DND-41 (cell line): Measurements from ENCODE around the gene DUSP5.

Experiments
- ATAC-seq: fragments of 200-7000 bp; cut with Tn5 transposase; 3 replicates; pipeline ENCODE4 v1.9.1; 2021; ENCODE audit warnings: low read depth; ENCODE audit not compliant: insufficient read depth
- DNase-seq: peaks from one replicate; pipeline ENCODE4 v3.0.0-alpha.2; 2020
- H2AFZ ChIP-seq: 2 replicates; pipeline ENCODE4 v1.6.0; 2012; ENCODE audit warnings: low read depth, low read length
- H3K27ac ChIP-seq: 2 replicates; pipeline ENCODE4 v1.5.1; 2012; ENCODE audit warnings: low read length, inconsistent platforms
- H3K27me3 ChIP-seq: fragments of 200-600 bp; sonication (generic); 2 replicates; pipeline ENCODE4 v1.6.0; 2012; ENCODE audit warnings: low read length, mild to moderate bottlenecking, inconsistent platforms; ENCODE audit not compliant: insufficient read depth, poor library complexity
- H3K36me3 ChIP-seq: 2 replicates; pipeline ENCODE4 v1.5.1; 2012; ENCODE audit warnings: low read length, inconsistent platforms; ENCODE audit not compliant: insufficient read depth
- H3K4me1 ChIP-seq: 2 replicates; pipeline ENCODE4 v1.5.1; 2012; ENCODE audit warnings: mild to moderate bottlenecking, low read length; ENCODE audit not compliant: insufficient read depth
- H3K4me2 ChIP-seq: 2 replicates; pipeline ENCODE4 v1.6.0; 2012; ENCODE audit warnings: mild to moderate bottlenecking, moderate library complexity, low read length, inconsistent platforms; ENCODE audit not compliant: insufficient read depth
- H3K4me3 ChIP-seq, 2 experiments: fragments of 200-600 bp in 1 of 2; shearing (Covaris generic) in 1 of 2; 2 replicates each; pipeline ENCODE4 v1.5.1; 2012 to 2016; ENCODE audit warnings: inconsistent platforms in 2 of 2, low read length in 2 of 2, mild to moderate bottlenecking in 2 of 2, low read depth in 1 of 2, moderate library complexity in 1 of 2
- H3K79me2 ChIP-seq: 2 replicates; pipeline ENCODE4 v1.6.0; 2012; ENCODE audit warnings: low read length, inconsistent platforms; ENCODE audit not compliant: insufficient read depth
- H3K9ac ChIP-seq: 2 replicates; pipeline ENCODE4 v1.6.0; 2012; ENCODE audit warnings: low read depth, mild to moderate bottlenecking, inconsistent platforms, low read length, moderate library complexity
- H3K9me3 ChIP-seq: 2 replicates; pipeline ENCODE4 v1.5.1; 2012; ENCODE audit warnings: low read length, moderate library complexity, mild to moderate bottlenecking, inconsistent platforms; ENCODE audit not compliant: insufficient read depth, severe bottlenecking
- H4K20me1 ChIP-seq: 2 replicates; pipeline ENCODE4 v1.6.0; 2012; ENCODE audit warnings: low read length; ENCODE audit not compliant: insufficient read depth
- EZH2 ChIP-seq: IDR thresholded peaks from 3 replicates; pipeline ENCODE4 v1.6.1; 2012; ENCODE audit warnings: borderline replicate concordance, low read depth, mild to moderate bottlenecking, moderate library complexity, low read length, inconsistent platforms; ENCODE audit not compliant: severe bottlenecking
- TF ChIP-seq, protein P1 (sequence below): IDR thresholded peaks from 2 replicates; pipeline ENCODE4 v1.5.1; 2012; ENCODE audit warnings: borderline replicate concordance, low read length, moderate library complexity, mild to moderate bottlenecking; ENCODE audit not compliant: poor library complexity, severe bottlenecking; ENCODE audit errors: extremely low read depth

Gene DUSP5

GRCh38 chr10:110524179-110524858 is 26.6 kb downstream of the DUSP5 start:
- H3K4me1 ChIP-seq = no peaks in the 10 kb centered on the region
- H3K79me2 ChIP-seq = no peaks in the 10 kb centered on the region
- no peaks in the 10 kb centered on the region for H3K36me3 ChIP-seq
- peaks cover 23% of the 10 kb centered on the region for H3K27me3 ChIP-seq
- no peak overlapping the region for H2AFZ ChIP-seq
- no peak overlapping the region for H3K4me2 ChIP-seq
- no peaks in the 10 kb centered on the region for H4K20me1 ChIP-seq
- no peak for TF ChIP-seq EZH2
- TF ChIP-seq, protein P1, sequence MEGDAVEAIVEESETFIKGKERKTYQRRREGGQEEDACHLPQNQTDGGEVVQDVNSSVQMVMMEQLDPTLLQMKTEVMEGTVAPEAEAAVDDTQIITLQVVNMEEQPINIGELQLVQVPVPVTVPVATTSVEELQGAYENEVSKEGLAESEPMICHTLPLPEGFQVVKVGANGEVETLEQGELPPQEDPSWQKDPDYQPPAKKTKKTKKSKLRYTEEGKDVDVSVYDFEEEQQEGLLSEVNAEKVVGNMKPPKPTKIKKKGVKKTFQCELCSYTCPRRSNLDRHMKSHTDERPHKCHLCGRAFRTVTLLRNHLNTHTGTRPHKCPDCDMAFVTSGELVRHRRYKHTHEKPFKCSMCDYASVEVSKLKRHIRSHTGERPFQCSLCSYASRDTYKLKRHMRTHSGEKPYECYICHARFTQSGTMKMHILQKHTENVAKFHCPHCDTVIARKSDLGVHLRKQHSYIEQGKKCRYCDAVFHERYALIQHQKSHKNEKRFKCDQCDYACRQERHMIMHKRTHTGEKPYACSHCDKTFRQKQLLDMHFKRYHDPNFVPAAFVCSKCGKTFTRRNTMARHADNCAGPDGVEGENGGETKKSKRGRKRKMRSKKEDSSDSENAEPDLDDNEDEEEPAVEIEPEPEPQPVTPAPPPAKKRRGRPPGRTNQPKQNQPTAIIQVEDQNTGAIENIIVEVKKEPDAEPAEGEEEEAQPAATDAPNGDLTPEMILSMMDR = no peak
- no peak for ATAC-seq
- H3K9me3 ChIP-seq = no peaks in the 10 kb centered on the region
- H3K27ac ChIP-seq = no peak overlapping the region
- no peak overlapping the region for H3K9ac ChIP-seq
- H3K4me3 ChIP-seq = no peak overlapping the region
- no peak for DNase-seq

DNA sequence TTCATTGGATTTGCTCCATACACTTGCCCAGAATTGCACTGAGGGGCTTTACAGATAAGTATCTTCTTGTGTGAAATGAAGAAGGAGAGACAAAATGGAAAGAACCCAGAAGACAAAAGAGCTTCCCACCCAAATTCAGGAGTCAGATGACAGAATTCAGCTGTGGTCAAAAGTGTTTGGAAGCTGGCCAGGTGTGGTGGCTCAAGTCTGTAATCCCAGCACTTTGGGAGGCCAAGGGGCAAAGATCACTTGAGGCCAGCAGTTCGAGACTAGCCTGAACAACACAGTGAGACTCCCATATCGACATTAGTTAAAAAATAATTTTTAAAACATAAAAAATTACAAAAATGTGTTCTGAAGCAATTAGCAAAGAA is 27.1 kb downstream of the DUSP5 start:
- H3K36me3 ChIP-seq = no peaks in the 10 kb centered on the region
- H4K20me1 ChIP-seq = no peaks in the 10 kb centered on the region
- no peak overlapping the region for H3K4me3 ChIP-seq
- ATAC-seq (no peak), DNase-seq (no peak)
- no peaks in the 10 kb centered on the region for H3K9me3 ChIP-seq
- peaks cover 23% of the 10 kb centered on the region for H3K27me3 ChIP-seq
- no peak overlapping the region for H3K9ac ChIP-seq
- no peak overlapping the region for H2AFZ ChIP-seq
- no peaks in the 10 kb centered on the region for H3K4me1 ChIP-seq
- no peak overlapping the region for H3K27ac ChIP-seq
- H3K79me2 ChIP-seq = no peaks in the 10 kb centered on the region
- TF ChIP-seq EZH2 = no peak
- TF ChIP-seq, protein P1 = no peak
- H3K4me2 ChIP-seq = no peak overlapping the region

- ATAC-seq (no peak), DNase-seq (no peak)
- H3K4me3 ChIP-seq = no peak overlapping the region
- H4K20me1 ChIP-seq = no peaks in the 10 kb centered on the region
- peaks cover 23% of the 10 kb centered on the region for H3K27me3 ChIP-seq
- no peak overlapping the region for H2AFZ ChIP-seq
- H3K79me2 ChIP-seq = no peaks in the 10 kb centered on the region
- H3K4me1 ChIP-seq = no peaks in the 10 kb centered on the region
- no peak for TF ChIP-seq EZH2
- TF ChIP-seq, protein P1 = no peak
- no peak overlapping the region for H3K4me2 ChIP-seq
- H3K9ac ChIP-seq = no peak overlapping the region
- H3K36me3 ChIP-seq = no peaks in the 10 kb centered on the region
- no peak overlapping the region for H3K27ac ChIP-seq
- no peaks in the 10 kb centered on the region for H3K9me3 ChIP-seq
These were observed 27.9 kb downstream of the DUSP5 start for GRCh38 chr10:110525349-110526260.
